Measurements from ENCODE around the gene MXD4.
"Not testable (repeated sequence)": the region's sequence is repeated elsewhere in the genome, so short reads cannot be mapped to it uniquely, and the experiment has no call there.

MXD4 gene

GRCh38 chr4:2219233-2219760 lies 42.6 kb downstream of the MXD4 start:
- no peak for DNase-seq (ENCODE audit: low read depth in 2 of 2)

GRCh38 chr4:2218436-2218835 lies 43.5 kb downstream of the MXD4 start:
- DNase-seq (ENCODE audit: low read depth in 2 of 2): no peak

- no peak for DNase-seq (ENCODE audit: low read depth in 2 of 2)
These were observed 44.2 kb downstream of the MXD4 start for GRCh38 chr4:2217726-2218125.

- no peak for DNase-seq (ENCODE audit: low read depth in 2 of 2)
These were observed 49.1 kb downstream of the MXD4 start for GRCh38 chr4:2212831-2213230.

GRCh38 chr4:2202789-2203188 lies 59.1 kb downstream of the MXD4 start:
- not testable (repeated sequence) for DNase-seq (ENCODE audit: low read depth in 2 of 2)
